ENCODE results near the gene GLDN.

The GLDN gene

DNA sequence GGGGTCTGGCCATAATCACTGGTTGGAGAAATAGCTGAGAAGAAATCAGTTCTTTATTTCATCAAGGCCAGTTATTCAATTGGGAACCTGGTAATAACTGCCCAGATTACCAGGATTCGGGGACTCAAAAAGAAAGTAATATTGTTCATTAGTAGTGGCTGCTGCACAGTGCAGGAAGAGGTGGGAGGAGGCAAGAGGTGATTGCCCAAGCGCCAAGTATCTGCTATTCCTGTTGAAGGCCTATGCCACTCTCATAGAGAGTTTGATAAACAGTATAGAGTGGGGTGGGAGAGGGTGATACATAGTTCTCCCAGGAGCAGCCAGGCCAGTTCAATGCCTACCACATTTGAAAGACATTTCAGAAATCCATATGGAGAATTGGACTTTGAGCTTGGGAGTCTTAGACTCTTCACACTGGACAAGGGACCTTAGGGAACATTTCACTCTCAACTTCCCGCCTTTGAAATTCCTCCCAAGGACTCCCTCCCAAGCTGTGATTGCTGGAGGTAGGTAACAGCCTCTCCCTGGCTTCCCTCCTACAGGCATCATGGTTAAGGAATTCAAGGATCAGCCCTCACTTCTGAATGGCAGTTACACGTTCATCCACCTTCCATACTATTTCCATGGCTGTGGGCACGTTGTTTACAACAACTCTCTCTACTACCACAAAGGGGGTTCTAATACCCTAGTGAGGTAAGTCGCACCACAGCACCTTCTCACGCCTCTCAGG lies 59.8 kb downstream of the GLDN start:
- no peak for DNase-seq (ENCODE audit: low spot score)
- TF ChIP-seq, protein P1, sequence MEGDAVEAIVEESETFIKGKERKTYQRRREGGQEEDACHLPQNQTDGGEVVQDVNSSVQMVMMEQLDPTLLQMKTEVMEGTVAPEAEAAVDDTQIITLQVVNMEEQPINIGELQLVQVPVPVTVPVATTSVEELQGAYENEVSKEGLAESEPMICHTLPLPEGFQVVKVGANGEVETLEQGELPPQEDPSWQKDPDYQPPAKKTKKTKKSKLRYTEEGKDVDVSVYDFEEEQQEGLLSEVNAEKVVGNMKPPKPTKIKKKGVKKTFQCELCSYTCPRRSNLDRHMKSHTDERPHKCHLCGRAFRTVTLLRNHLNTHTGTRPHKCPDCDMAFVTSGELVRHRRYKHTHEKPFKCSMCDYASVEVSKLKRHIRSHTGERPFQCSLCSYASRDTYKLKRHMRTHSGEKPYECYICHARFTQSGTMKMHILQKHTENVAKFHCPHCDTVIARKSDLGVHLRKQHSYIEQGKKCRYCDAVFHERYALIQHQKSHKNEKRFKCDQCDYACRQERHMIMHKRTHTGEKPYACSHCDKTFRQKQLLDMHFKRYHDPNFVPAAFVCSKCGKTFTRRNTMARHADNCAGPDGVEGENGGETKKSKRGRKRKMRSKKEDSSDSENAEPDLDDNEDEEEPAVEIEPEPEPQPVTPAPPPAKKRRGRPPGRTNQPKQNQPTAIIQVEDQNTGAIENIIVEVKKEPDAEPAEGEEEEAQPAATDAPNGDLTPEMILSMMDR (IDR thresholded peaks at IDR 0.05; ENCODE audit: borderline replicate concordance, control extremely low read depth, extremely low read depth, insufficient read depth, missing control alignments), result no peak
- in situ Hi-C loops (cut with MboI; ENCODE audit: low sequenced_read_pairs, unreplicated experiment), result no loop called here

DNA sequence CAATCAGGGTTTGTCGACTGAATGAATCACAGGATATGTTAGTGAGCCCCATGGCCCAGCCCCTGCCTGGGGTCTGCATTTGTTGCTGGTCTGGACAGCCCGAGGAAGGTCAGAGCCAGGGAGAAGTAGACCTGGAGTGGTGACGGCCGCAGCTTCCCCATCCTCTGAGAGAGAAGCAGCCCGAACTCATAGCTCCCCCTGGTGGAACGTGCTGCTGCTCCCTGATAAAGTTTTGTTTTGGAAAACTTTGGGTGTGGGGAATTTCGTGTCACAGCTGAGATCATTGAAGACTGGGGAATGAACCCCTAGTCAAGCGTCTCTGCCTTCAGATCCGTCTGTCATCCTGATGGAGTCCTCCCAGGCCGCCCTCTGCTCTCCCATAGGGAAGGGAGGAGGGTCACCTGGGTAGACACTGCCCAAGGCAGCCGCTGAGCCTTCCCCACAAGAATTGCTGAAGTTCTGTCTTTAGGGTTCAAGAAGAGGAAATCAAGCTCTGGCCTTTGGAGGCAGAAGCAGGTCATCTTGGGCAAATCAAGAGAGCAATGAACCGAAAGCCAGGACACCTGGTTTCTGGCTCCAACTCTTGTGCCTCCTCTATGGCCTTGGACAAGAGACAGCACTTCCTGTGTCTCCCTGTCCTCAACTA lies 60.5 kb downstream of the GLDN start:
- TF ChIP-seq, protein P1 (IDR thresholded peaks at IDR 0.05; ENCODE audit: borderline replicate concordance, control extremely low read depth, extremely low read depth, insufficient read depth, missing control alignments), result peak; percentile 47
- in situ Hi-C loops (cut with MboI; ENCODE audit: low sequenced_read_pairs, unreplicated experiment), result no loop called here
- DNase-seq (ENCODE audit: low spot score), result peak; percentile 55

DNA sequence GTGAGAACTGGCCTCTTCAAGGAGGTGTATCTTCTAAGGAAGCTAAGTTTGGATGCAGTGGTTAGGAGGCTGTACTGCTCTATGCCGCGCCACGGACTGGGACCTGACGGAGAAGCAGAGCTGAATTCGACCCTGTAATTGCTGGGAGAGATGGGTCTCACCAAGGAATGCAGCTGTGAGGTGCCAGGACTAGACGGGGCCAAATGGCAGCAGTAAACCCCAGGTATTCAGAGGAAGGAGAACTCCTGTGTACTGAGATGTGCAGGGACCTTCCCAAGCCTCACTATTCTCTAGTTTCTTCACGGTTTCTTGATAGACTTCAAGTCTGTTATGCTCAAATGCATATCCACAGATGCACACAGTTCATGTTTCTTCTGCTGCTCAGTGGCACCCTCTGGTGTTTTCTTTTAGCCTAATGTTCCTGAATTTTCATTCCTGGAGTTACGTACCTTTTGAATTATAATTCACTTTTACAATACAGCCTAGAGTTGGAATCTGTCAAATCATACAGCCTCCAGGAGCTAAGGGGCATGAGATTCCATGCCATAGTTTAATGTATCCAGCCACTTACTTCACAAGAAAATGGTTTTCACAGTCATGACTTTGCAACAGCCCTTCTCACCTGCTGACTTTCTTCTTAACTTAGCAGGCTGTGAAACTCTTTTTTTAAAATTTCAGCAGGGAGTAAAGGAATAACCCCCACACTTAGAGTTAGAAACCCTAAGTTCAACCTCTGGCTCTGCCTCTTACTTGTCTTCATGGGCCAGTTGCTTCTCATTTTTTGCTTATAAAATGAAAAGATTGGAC lies 61.8 kb downstream of the GLDN start:
- in situ Hi-C loops (cut with MboI; ENCODE audit: low sequenced_read_pairs, unreplicated experiment), result no loop called here
- no peak for DNase-seq (ENCODE audit: low spot score)
- TF ChIP-seq, protein P1 (IDR thresholded peaks at IDR 0.05; ENCODE audit: borderline replicate concordance, control extremely low read depth, extremely low read depth, insufficient read depth, missing control alignments), result peak; percentile 48

- in situ Hi-C loops (cut with MboI; ENCODE audit: low sequenced_read_pairs, unreplicated experiment), result no loop called here
- TF ChIP-seq, protein P1 (IDR thresholded peaks at IDR 0.05; ENCODE audit: borderline replicate concordance, control extremely low read depth, extremely low read depth, insufficient read depth, missing control alignments), result no peak
- DNase-seq (ENCODE audit: low spot score), result no peak
Measured at GRCh38 chr15:51403946-51404695, 62.7 kb downstream of the GLDN start.

- TF ChIP-seq, protein P1 (IDR thresholded peaks at IDR 0.05; ENCODE audit: borderline replicate concordance, control extremely low read depth, extremely low read depth, insufficient read depth, missing control alignments), result no peak
- in situ Hi-C loops (cut with MboI; ENCODE audit: low sequenced_read_pairs, unreplicated experiment), result no loop called here
- DNase-seq (ENCODE audit: low spot score), result no peak
Measured at GRCh38 chr15:51405693-51406523, 64.5 kb downstream of the GLDN start.
